Stimulated activated CD4-positive, alpha-beta T cell treated with anti-CD3 and anti-CD28 coated beads, TNF-alpha, amount 100 ng/mL, for 48 hours (primary cell): ENCODE measurements around the gene DAO.

Source experiments
- DNase-seq, 3 donors: peaks; one replicate each; pipeline ENCODE4 v3.0.0-alpha.2; 2020; ENCODE audit warnings: low read depth in 3 of 3

Gene DAO

DNA sequence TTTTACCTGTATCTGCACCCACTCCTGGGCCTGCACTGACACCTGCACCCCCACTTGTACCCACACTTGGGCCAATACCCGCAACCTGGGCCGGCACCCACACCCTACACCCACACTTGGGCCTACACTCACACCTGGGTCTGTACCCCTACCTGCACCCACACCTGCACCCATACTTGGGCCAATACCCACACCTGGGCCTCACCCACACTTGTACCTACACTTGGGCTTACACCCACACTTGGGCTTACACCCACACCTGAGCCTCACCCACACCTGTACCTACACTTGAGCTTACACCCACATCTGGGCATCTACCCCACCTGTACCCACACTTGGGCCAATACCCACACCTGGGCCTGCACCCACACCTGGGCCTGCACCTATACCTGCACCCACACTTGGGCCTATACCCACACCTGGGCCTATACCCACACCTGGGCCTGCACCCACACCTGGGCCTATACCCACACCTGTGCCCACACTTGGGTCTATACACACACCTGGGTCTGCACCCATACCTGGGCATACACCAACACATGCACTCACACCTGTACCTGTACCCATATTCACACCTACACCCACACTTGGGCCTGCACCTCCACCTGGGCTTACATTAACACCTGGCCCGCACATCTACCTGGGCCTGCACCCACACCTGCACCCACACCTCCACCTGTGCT lies 39.2 kb downstream of the DAO start:
- DNase-seq = no peak

DNA sequence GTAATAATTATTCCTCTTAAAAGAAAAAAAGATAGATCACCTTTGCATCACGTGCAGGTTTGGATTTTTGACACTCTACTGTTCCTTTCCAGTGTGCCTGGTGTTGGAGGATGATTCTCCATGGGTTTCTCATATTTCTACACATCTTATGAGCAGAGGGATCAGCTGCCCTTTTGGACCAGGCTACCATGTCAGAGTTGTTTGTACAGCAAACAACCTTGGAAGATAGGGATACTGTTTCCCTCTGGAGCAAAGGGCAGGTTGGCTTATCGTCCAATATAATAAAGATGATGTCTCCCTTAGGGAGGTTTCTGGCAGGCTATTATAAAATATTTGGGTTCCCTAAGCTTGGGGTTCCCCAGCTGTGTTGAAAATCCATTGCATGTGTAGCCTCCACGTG lies 42.1 kb downstream of the DAO start:
- DNase-seq = no peak

DNA sequence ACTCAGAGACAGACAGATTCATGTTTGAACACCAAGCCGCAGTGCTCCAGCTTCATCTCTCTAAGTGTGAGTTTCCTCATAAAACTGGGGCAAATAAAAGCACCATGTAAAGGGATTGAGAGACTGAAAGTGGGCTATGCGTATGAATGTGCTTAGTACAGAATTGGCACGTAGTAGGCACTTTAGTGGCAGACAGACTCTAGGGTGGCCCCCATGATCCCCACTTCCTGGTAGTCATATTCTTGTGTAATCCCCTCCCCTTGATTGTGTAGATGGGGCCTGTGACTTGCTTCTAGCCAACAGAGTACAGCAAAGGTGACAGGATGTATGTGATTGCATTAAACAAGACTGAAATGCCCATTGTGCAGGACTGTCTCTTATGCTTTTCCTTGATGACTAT lies 43.0 kb downstream of the DAO start:
- DNase-seq = no peak

DNA sequence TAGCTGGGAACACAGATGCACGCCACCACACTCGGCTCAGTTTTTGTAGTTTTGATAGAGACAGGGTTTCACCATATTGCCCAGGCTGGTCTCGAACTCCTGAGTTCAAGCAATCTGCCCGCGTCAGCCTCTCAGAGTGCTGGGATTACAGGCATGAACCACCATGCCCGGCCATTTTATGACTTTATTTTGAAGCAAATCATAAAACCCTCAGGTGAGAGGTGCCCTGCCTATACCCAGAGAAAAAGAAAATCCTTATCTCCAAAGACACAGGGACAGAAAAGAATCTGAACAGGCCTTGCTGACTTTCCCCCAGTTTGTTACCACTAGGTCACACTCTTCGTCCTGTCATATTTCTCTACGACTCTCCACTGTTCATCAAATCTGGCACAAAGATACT lies 48.8 kb downstream of the DAO start:
- no peak for DNase-seq

DNA sequence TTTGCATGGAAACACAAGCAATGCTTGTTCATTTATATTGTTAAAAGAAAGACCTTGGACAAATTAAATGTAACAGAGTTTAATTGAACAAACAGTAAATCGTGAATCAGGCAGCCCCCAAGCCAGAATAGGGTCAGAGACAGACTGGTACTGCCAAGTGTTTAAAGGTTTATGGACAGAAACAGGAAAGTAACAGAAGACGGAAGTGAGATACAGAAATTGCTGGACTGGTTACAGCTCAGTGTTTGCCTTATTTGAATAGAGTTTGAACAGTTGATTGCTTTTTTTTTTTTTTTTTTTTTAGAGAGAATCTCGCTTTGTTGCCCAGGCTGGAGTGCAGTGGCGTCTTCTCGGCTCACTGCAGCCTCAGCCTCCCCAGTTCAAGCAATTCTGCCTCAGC lies 50.3 kb downstream of the DAO start:
- no peak for DNase-seq

DNA sequence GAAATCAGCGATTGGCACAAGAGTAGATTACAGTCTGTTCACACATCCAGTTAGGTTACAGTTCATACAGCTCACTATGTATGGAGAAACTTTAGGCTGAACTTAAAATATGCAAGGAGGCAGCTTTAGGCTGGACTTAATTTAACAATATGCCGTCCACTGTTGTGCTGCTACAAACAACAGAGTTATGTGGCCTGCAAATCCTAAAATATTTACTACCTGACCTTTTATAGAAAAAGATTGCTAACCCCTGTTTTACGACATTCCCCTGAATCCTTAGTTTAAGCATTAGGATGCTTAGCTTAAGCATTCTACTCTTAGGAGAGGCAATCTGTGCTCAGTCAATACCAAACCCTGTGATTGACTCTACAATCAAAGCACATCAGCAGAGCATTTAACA lies 50.9 kb downstream of the DAO start:
- DNase-seq = no peak

DNA sequence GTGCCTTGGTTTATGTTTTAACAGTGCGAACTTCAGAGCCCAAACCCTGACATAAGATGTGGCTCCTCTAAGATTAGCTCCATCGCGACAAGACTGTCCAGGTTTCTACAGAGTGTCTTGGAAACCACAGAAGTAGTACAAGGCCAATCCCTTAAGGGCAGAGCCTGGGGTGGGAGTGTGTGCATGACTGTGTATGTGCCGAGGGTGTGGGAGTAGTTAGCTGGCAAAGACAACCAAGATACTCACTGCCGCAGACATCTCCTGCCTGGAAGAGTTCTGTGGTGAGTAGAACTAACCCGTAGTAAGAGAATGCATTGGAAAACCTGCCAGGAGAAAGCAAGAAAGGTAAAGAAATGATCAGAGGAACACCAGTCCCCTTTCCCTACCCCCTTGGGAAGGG lies 54.1 kb downstream of the DAO start:
- no peak for DNase-seq

DNA sequence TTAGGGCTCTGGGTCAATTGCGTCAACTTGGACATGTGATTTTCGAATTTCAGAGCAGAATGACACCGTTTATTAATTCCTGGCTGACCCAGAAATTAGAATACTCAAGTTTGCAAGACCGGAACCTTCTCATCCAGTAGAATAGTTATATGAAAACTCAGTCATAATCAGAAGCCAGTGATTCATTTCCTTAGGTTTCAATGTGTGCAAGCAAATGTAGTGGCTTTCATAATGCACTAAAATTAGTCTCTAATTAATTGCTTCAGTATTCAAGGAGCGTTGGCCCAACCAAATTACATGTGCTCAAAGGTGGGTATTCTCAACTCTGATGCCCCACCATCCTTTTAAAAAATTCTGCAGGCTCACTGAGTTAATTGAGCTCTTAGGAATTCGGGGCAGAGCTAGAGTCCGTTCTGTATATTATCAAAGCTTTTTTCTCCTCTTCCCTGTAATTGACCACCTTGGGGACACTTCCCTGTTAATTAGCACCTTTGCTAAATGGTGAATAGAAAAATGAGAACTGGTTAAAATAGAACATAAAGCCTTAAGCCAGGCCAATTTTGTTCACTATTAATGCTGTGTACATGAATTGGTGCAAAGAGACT lies 55.4 kb downstream of the DAO start:
- DNase-seq = no peak

DNA sequence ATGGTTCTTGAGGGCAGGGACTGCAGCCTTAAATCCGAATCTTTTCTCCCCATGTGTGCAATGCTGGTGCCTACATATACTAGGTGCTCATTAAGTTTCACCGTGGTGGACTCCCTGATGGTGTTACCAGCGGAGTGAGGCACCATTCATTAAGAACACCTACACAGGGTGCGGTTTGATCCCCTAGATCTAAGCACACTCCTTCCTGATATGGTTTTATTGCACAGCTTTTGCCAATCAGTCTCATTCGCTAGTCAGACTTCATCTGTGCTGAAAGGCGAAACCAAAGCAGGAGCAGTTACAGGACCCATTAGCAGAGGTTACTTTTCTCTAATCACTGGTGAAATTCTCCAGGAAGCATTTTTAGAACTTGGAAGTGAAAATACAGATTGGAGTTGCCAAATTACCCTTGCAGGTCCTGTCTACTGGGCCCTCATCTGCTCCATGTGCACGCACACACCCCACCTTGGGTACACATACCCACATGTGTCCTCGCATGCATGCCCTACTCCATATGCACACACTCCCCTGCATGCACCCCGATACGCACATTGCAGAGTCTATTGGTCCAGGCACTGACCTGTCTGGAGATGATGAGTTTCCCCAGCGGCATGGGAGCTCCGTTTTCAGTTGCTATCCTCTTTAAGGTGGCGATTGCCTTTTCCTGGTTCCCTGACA lies 58.5 kb downstream of the DAO start:
- no peak for DNase-seq

DNA sequence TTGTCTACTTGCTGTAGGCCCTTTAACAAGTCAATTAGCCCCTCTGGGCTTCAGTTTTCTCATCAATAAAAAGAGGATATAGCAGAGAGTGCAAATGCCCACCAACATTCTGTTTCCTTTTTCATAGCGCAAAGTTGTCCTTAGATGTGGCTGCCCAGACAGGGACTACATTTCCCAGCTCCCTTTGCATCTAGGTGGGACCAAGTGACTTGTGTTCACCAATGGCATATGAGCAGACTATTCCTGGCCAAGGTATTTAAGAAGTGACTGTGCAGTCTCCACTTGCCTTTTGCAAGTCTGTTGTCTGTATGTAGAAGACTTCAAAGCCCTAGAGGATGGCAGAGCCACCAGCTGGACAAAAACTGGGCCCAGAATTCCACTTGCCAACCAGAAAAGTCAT lies 59.7 kb downstream of the DAO start:
- DNase-seq = no peak

DNA sequence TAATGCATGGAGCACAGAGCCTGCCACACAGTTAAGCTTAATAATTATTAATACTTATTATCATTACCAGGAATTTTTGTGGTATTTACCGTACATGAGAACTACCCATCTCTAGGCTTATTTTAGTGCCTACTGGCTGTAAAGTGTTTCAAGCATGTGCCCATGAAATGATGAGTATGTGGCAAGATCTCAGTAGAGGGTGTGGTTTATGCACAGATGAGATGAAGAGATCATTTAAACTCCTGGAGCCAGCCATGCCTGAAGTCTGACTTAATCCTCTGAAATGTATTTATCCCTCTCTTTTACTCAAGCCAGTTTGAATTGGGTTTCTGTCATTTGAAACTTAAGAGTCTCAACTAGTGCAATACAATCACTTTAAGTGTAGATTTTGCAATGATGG lies 60.2 kb downstream of the DAO start:
- DNase-seq = no peak

DNA sequence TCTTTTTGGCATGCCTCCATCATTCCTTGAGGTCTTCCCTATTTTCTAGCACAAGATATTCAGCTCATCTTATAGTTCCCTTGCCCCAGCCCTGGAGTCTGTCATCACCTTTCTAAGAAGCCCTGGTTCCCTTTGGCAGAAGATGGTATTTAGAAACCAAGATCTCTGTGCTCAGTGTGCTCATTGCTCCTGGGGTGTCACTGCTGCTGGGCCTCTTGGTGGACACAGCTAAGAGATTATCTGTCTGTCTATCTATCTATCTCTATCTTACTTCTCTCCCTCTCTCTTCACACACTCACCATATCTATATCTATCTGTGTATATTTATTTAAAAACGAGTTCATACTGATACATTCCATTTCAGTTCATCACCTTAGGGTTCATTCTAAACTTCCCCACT lies 67.2 kb downstream of the DAO start:
- DNase-seq = no peak

DNA sequence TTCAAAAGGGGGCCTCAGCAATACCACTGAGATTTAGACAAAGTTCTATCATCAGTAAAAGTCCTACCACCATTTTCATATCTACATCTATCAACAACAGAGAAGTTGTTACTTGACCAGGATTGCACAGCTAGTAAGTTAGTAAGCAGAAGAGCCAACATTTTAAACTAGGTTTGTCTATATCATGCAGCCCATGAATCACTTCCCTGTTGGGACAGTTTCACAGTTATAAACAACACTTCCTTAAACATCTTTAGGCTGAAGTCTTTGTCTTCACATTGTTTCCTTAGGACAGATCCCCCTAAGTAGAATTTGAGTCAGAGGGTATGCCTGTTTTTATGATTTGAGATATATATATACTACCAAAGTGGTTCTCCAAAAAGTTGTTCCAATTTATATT lies 68.5 kb downstream of the DAO start:
- no peak for DNase-seq

DNA sequence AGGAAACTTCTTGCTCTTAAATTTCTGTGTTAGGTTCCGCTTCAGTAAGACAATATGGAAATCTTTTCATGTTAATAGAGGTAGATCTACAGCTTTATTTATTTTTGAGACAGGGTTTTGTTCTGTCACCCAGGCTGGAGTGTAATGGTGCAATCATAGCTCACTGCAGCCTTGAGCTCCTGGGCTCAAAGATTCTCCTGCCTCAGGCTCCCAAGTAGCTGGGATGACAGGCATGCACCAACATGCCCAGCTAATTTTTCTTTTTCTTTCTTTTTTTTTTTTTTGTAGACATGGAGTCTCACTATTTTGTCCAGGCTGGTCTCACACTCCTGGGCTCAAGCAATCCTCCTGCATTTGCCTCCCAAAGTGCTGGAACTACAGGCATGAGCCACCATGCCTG lies 70.1 kb downstream of the DAO start:
- DNase-seq = no peak
